GM23338 (cell line): ENCODE measurements around the gene RFX3. TPM values are rescaled to one million over a fixed set of nuclear protein-coding genes. Genes with fewer than 3 reads are reported as not detected.

Experiments
- ATAC-seq: fragments of 200-7000 bp; cut with Tn5 transposase; 3 replicates; pipeline ENCODE4 v1.9.1; 2020
- DNase-seq: peaks from one replicate; pipeline ENCODE4 v3.0.0-alpha.2; 2015; ENCODE audit warnings: low spot score
- H2AFZ ChIP-seq: fragments of 200-600 bp; sonication (generic); 2 replicates; pipeline ENCODE4 v1.8.0; 2016; ENCODE audit warnings: antibody characterized with exemption, mild to moderate bottlenecking, moderate library complexity
- H3F3A ChIP-seq: fragments of 200-600 bp; sonication (generic); replicated peaks from 2 replicates; pipeline ENCODE4 v1.8.0; 2017; ENCODE audit warnings: antibody characterized with exemption, mixed run types, low read depth
- H3K27ac ChIP-seq: fragments of 200-600 bp; sonication (generic); 2 replicates; pipeline ENCODE4 v1.6.1; 2016; ENCODE audit warnings: low read depth
- H3K27me3 ChIP-seq: fragments of 200-600 bp; sonication (generic); 2 replicates; pipeline ENCODE4 v1.8.0; 2016; ENCODE audit warnings: mild to moderate bottlenecking, mixed run types, moderate library complexity; ENCODE audit not compliant: insufficient read depth
- H3K36me3 ChIP-seq: fragments of 200-600 bp; sonication (generic); 2 replicates; pipeline ENCODE4 v1.8.0; 2016; ENCODE audit warnings: mild to moderate bottlenecking; ENCODE audit not compliant: insufficient read depth
- H3K4me1 ChIP-seq: fragments of 200-600 bp; sonication (generic); 2 replicates; pipeline ENCODE4 v1.8.0; 2016; ENCODE audit warnings: mild to moderate bottlenecking, moderate library complexity; ENCODE audit not compliant: insufficient read depth
- H3K4me2 ChIP-seq: fragments of 200-600 bp; sonication (generic); 2 replicates; pipeline ENCODE4 v1.7.1; 2017; ENCODE audit warnings: mixed run types
- H3K4me3 ChIP-seq: fragments of 200-600 bp; sonication (generic); 2 replicates; pipeline ENCODE4 v1.6.1; 2016; ENCODE audit warnings: mixed run types
- H3K79me2 ChIP-seq: fragments of 200-600 bp; sonication (generic); replicated peaks from 2 replicates; pipeline ENCODE4 v1.8.0; 2017; ENCODE audit warnings: mild to moderate bottlenecking; ENCODE audit not compliant: insufficient read depth
- H3K9me2 ChIP-seq: fragments of 200-600 bp; sonication (generic); 2 replicates; pipeline ENCODE4 v1.8.0; 2017; ENCODE audit not compliant: insufficient read depth
- H4K20me1 ChIP-seq: fragments of 200-600 bp; sonication (generic); replicated peaks from 2 replicates; pipeline ENCODE4 v1.8.0; 2017; ENCODE audit warnings: mild to moderate bottlenecking; ENCODE audit not compliant: insufficient read depth
- H3K27ac Mint-ChIP-seq: 2 replicates; pipeline ENCODE4 v1.8.0; 2020; ENCODE audit warnings: inconsistent platforms, mild to moderate bottlenecking, moderate library complexity, mixed read lengths
- H3K27me3 Mint-ChIP-seq: 3 replicates; pipeline ENCODE4 v1.8.0; 2022; ENCODE audit warnings: low read depth, mild to moderate bottlenecking, moderate library complexity, mixed read lengths, inconsistent platforms; ENCODE audit not compliant: insufficient read depth, poor library complexity
- H3K36me3 Mint-ChIP-seq: 3 replicates; pipeline ENCODE4 v1.8.0; 2021; ENCODE audit warnings: low read depth, mild to moderate bottlenecking, inconsistent platforms, moderate library complexity, mixed read lengths
- H3K4me1 Mint-ChIP-seq: 3 replicates; pipeline ENCODE4 v1.8.0; 2020; ENCODE audit warnings: mild to moderate bottlenecking, inconsistent platforms, mixed read lengths
- H3K4me3 Mint-ChIP-seq: 3 replicates; pipeline ENCODE4 v1.8.0; 2021; ENCODE audit warnings: moderate library complexity, mild to moderate bottlenecking, inconsistent platforms, mixed read lengths
- H3K9me3 Mint-ChIP-seq: 3 replicates; pipeline ENCODE4 v1.8.0; 2020; ENCODE audit warnings: moderate library complexity, mild to moderate bottlenecking, inconsistent platforms, mixed read lengths
- CREB1 ChIP-seq: fragments of 250-450 bp; sonication (Bioruptor Pico); IDR thresholded peaks from 2 replicates; pipeline ENCODE4 v1.5.0; 2020; ENCODE audit warnings: low read depth, mild to moderate bottlenecking, moderate library complexity
- EZH2phosphoT487 ChIP-seq: fragments of 200-600 bp; sonication (generic); IDR thresholded peaks from one replicate; pipeline ENCODE4 v1.8.1; 2018; ENCODE audit warnings: antibody characterized with exemption; ENCODE audit not compliant: unreplicated experiment
- JUNB ChIP-seq: IDR thresholded peaks from one replicate; pipeline ENCODE4 v1.6.1; 2016; ENCODE audit warnings: antibody characterized with exemption; ENCODE audit not compliant: unreplicated experiment
- NANOG ChIP-seq: IDR thresholded peaks from 2 replicates; pipeline ENCODE4 v1.6.1; 2016; ENCODE audit warnings: antibody characterized with exemption, borderline replicate concordance
- POLR2AphosphoS5 ChIP-seq: IDR thresholded peaks from 2 replicates; pipeline ENCODE4 v1.6.1; 2016; ENCODE audit warnings: antibody characterized with exemption, low read depth
- REST ChIP-seq: IDR thresholded peaks from one replicate; pipeline ENCODE4 v1.6.1; 2018; ENCODE audit warnings: antibody characterized with exemption; ENCODE audit not compliant: unreplicated experiment
- STAT1 ChIP-seq: IDR thresholded peaks from one replicate; pipeline ENCODE4 v1.6.1; 2016; ENCODE audit warnings: antibody characterized with exemption; ENCODE audit not compliant: unreplicated experiment
- ZNF114 ChIP-seq: fragments of 250-450 bp; sonication (Bioruptor Pico); IDR thresholded peaks from 2 replicates; pipeline ENCODE4 v1.5.0; 2020; ENCODE audit warnings: mild to moderate bottlenecking, moderate library complexity
- ZNF331 ChIP-seq: fragments of 250-450 bp; sonication (Bioruptor Pico); IDR thresholded peaks from 2 replicates; pipeline ENCODE4 v1.5.0; 2020; ENCODE audit warnings: low read depth, mild to moderate bottlenecking, moderate library complexity
- polyA plus RNA-seq: library from polyadenylated mRNA; unstranded; fragments of >200 nt; fragmentation: Nextera tagmentation; extraction: Ambion mirVana; gene quantifications from 2 replicates; pipeline ENCODE4 v1.2.1, GENCODE V29; 2016
- total RNA-seq: library from RNA; depleted of rRNA; stranded (reverse); fragments of >200 nt; shearing (Covaris generic); gene quantifications from 2 replicates; pipeline ENCODE4 v1.2.3, GENCODE V29; 2014
- TF ChIP-seq, protein P1 (sequence below): fragments of 250-450 bp; sonication (Bioruptor Pico); IDR thresholded peaks from 2 replicates; pipeline ENCODE4 v1.5.0; 2020; ENCODE audit warnings: mild to moderate bottlenecking, moderate library complexity
- TF ChIP-seq, protein P2 (sequence below), 2 experiments: fragments of 200-600 bp in 1 of 2; sonication (generic) in 1 of 2; conservative IDR thresholded peaks; 2 replicates each; pipeline versions ENCODE4 v1.5.1 to v1.6.1; 2016 to 2017; ENCODE audit warnings: antibody characterized with exemption in 2 of 2, low read depth in 2 of 2, mild to moderate bottlenecking in 2 of 2, moderate library complexity in 1 of 2

RFX3 gene
- total and polyA plus RNA-seq, 2 experiments from 2014 or later = 9.8 to 22.1 TPM

DNA sequence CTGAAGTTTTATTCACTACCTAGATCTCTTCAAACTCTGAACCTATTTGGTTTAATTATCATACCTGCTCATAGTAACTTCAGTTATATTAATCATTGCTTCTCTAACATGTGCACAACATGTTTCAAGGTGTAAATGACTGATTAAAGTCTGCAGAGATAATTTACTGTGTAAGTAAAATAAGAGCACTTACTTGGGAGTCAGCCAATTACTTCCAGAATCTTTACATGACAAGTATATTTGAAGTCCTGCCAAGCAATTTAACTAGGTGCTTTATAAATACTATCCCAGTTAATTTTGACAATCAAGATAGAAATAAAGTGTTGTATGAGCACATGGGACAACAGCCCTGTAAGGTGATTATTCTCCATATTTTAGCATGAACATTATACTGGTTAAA is 109.9 kb downstream of the RFX3 start:
- no peak for ATAC-seq
- H3F3A ChIP-seq = no peaks in the 10 kb centered on the region
- H3K27me3 Mint-ChIP-seq = peaks cover 3% of the 10 kb centered on the region

DNA sequence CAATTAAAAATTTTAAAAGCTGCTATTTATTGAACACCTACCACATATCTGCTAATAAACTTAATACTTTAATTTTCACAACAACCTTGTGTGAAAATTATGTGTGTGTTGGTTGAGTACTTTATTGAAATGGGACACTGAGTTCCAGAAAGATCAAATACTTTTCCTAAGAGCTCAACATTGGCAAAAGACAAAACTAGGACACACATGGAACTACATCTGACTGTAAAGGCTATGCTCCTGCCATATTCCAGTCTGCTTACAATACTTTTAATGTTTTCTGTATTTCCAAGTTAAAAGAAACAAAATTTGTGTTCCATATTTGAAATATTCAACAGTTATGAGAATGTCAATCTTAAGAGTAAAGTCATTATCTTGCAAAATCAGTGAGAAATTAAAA is 111.8 kb downstream of the RFX3 start:
- DNase-seq (no peak), ATAC-seq (no peak)
- Histone ChIP-seq H3K4me1 (no peaks in the 10 kb centered on the region), H3K27me3 (no peaks in the 10 kb centered on the region), H3K27ac (no peak overlapping the region), H3K79me2 (no peaks in the 10 kb centered on the region), H4K20me1 (no peaks in the 10 kb centered on the region), H3K4me2 (no peak overlapping the region), H3K36me3 (no peaks in the 10 kb centered on the region), H3K9me2 (no peaks in the 10 kb centered on the region), H2AFZ (no peak overlapping the region), H3K4me3 (no peak overlapping the region), H3F3A (no peaks in the 10 kb centered on the region)
- H3K27ac Mint-ChIP-seq = no peak overlapping the region
- H3K27me3 Mint-ChIP-seq = peaks cover 3% of the 10 kb centered on the region
- no peaks in the 10 kb centered on the region for H3K9me3 Mint-ChIP-seq
- H3K36me3 Mint-ChIP-seq = no peaks in the 10 kb centered on the region
- no peaks in the 10 kb centered on the region for H3K4me1 Mint-ChIP-seq
- no peak overlapping the region for H3K4me3 Mint-ChIP-seq
- TF ChIP-seq STAT1 (no peak), POLR2AphosphoS5 (no peak), EZH2phosphoT487 (no peak), ZNF331 (CRISPR knock-in tag) (no peak), JUNB (no peak), REST (no peak), NANOG (no peak)
- TF ChIP-seq, protein P1, sequence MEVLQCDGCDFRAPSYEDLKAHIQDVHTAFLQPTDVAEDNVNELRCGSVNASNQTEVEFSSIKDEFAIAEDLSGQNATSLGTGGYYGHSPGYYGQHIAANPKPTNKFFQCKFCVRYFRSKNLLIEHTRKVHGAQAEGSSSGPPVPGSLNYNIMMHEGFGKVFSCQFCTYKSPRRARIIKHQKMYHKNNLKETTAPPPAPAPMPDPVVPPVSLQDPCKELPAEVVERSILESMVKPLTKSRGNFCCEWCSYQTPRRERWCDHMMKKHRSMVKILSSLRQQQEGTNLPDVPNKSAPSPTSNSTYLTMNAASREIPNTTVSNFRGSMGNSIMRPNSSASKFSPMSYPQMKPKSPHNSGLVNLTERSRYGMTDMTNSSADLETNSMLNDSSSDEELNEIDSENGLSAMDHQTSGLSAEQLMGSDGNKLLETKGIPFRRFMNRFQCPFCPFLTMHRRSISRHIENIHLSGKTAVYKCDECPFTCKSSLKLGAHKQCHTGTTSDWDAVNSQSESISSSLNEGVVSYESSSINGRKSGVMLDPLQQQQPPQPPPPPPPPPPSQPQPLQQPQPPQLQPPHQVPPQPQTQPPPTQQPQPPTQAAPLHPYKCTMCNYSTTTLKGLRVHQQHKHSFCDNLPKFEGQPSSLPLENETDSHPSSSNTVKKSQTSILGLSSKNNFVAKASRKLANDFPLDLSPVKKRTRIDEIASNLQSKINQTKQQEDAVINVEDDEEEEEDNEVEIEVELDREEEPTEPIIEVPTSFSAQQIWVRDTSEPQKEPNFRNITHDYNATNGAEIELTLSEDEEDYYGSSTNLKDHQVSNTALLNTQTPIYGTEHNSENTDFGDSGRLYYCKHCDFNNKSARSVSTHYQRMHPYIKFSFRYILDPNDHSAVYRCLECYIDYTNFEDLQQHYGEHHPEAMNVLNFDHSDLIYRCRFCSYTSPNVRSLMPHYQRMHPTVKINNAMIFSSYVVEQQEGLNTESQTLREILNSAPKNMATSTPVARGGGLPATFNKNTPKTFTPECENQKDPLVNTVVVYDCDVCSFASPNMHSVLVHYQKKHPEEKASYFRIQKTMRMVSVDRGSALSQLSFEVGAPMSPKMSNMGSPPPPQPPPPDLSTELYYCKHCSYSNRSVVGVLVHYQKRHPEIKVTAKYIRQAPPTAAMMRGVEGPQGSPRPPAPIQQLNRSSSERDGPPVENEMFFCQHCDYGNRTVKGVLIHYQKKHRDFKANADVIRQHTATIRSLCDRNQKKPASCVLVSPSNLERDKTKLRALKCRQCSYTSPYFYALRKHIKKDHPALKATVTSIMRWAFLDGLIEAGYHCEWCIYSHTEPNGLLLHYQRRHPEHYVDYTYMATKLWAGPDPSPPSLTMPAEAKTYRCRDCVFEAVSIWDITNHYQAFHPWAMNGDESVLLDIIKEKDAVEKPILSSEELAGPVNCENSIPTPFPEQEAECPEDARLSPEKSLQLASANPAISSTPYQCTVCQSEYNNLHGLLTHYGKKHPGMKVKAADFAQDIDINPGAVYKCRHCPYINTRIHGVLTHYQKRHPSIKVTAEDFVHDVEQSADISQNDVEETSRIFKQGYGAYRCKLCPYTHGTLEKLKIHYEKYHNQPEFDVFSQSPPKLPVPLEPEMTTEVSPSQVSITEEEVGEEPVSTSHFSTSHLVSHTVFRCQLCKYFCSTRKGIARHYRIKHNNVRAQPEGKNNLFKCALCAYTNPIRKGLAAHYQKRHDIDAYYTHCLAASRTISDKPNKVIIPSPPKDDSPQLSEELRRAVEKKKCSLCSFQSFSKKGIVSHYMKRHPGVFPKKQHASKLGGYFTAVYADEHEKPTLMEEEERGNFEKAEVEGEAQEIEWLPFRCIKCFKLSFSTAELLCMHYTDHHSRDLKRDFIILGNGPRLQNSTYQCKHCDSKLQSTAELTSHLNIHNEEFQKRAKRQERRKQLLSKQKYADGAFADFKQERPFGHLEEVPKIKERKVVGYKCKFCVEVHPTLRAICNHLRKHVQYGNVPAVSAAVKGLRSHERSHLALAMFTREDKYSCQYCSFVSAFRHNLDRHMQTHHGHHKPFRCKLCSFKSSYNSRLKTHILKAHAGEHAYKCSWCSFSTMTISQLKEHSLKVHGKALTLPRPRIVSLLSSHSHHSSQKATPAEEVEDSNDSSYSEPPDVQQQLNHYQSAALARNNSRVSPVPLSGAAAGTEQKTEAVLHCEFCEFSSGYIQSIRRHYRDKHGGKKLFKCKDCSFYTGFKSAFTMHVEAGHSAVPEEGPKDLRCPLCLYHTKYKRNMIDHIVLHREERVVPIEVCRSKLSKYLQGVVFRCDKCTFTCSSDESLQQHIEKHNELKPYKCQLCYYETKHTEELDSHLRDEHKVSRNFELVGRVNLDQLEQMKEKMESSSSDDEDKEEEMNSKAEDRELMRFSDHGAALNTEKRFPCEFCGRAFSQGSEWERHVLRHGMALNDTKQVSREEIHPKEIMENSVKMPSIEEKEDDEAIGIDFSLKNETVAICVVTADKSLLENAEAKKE (CRISPR knock-in tag) = no peak

More for the DNA sequence above, 109.9 kb downstream of the RFX3 start:
- H3K36me3 Mint-ChIP-seq = no peaks in the 10 kb centered on the region
- no peak overlapping the region for H3K4me3 ChIP-seq
- no peaks in the 10 kb centered on the region for H3K9me3 Mint-ChIP-seq
- H2AFZ ChIP-seq = no peak overlapping the region
- no peaks in the 10 kb centered on the region for H4K20me1 ChIP-seq
- H3K36me3 ChIP-seq = no peaks in the 10 kb centered on the region
- H3K27ac ChIP-seq = no peak overlapping the region
- H3K27ac Mint-ChIP-seq = no peak overlapping the region
- H3K4me3 Mint-ChIP-seq = no peak overlapping the region
- no peak overlapping the region for H3K4me2 ChIP-seq
- DNase-seq = no peak
- H3K4me1 Mint-ChIP-seq = peaks cover 3% of the 10 kb centered on the region; the same call in 1 of the 3 replicates
- H3K27me3 ChIP-seq = no peaks in the 10 kb centered on the region
- no peaks in the 10 kb centered on the region for H3K79me2 ChIP-seq
- no peaks in the 10 kb centered on the region for H3K4me1 ChIP-seq
- no peaks in the 10 kb centered on the region for H3K9me2 ChIP-seq
- TF ChIP-seq, protein P2, sequence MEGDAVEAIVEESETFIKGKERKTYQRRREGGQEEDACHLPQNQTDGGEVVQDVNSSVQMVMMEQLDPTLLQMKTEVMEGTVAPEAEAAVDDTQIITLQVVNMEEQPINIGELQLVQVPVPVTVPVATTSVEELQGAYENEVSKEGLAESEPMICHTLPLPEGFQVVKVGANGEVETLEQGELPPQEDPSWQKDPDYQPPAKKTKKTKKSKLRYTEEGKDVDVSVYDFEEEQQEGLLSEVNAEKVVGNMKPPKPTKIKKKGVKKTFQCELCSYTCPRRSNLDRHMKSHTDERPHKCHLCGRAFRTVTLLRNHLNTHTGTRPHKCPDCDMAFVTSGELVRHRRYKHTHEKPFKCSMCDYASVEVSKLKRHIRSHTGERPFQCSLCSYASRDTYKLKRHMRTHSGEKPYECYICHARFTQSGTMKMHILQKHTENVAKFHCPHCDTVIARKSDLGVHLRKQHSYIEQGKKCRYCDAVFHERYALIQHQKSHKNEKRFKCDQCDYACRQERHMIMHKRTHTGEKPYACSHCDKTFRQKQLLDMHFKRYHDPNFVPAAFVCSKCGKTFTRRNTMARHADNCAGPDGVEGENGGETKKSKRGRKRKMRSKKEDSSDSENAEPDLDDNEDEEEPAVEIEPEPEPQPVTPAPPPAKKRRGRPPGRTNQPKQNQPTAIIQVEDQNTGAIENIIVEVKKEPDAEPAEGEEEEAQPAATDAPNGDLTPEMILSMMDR (conservative IDR thresholded peaks at IDR 0.05; ENCODE audit: low read depth in 2 of 2) = no peak
- TF ChIP-seq ZNF114 (CRISPR knock-in tag) (no peak), CREB1 (CRISPR knock-in tag) (no peak), ZNF331 (CRISPR knock-in tag) (no peak)
